HG03521 (cell line): Measurements from ENCODE around the gene STK39.

ENCODE experiments used
- ATAC-seq: cut with Tn5 transposase; IDR thresholded peaks from one replicate; pipeline ENCODE4 v1.9.1; 2021; ENCODE audit warnings: mild to moderate bottlenecking, moderate library complexity; ENCODE audit not compliant: unreplicated experiment

STK39 gene

GRCh38 chr2:168165985-168166901 lies 81.2 kb downstream of the STK39 start:
- no peak for ATAC-seq

DNA sequence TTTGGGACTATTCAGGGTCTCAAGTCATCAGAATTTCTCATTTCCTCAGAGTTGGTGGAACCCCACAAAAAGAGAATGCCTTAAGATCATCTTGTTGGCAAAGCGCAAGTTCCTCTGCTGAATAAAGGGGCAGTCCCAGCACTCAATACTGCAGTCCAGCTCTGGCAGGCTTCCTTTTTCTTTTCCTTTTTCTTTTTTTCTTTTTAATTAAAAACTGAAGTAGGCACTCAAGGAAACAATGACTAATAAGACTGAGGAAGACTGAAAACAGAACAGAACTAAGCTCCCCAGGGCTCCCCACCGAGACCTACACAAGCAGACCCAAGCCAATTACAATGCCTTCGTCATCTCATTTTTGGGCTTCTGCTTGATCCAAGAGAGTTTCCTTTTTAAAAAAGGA lies 82.0 kb downstream of the STK39 start:
- ATAC-seq = no peak

- no peak for ATAC-seq
Measured at GRCh38 chr2:168160897-168161296, 86.5 kb downstream of the STK39 start.

- ATAC-seq = no peak
Measured at GRCh38 chr2:168159754-168160585, 87.4 kb downstream of the STK39 start.

DNA sequence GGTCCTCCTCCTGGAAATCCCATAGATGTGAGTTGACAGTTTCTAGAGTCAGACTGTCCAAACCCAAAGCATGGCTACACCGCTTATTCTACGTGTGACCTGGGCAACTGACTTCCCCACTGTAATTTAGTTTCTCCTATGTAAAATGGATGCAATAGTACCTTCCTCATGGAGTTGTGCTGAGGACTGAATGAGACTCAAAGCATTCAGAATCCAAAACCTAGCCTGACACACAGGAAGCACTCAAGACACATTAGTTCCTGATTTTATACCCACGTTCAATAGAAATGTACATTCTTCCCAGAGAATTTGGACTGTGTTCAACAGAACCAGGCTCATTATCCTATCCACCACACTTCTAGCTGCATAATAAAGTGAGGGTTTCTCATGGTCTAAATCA lies 88.8 kb downstream of the STK39 start:
- ATAC-seq = no peak

DNA sequence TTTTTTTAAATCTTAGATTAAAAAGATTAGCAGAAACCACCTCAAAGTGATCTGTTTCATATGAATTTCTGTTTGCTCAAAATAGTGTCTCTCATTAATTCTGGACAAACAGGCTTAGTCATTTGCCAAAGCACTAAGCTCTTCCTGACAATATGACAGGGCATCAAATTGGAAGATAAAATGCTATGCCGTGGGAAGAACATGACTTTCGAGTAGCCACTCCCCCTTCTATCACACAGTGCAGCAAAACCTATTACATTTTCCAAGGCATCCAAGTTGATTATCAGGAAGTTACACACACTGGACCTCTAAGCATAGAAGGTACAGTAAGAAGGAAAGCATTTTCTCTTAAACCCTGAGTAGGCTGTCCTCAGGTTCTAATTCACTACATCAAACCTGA lies 89.5 kb downstream of the STK39 start:
- no peak for ATAC-seq

DNA sequence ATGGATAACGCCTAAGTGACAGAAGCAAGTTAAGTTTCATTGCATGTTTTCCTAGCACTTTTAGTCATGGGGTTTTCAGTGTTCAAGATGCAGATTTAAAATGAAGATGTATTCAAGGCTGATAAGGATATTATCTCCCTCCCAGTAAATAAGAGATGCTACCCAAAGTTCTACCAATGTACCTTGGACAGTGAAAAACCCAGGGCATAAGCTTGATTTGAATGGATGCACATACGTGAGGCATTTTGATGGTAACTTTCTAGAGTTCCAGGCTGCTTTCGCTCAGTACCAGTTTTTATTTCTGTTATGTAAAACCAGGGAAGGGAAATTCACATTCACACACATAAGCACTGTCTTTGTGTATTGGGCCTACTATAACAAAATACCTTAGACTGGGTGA lies 90.3 kb downstream of the STK39 start:
- ATAC-seq = no peak

- no peak for ATAC-seq
Measured at GRCh38 chr2:168156661-168157060, 90.7 kb downstream of the STK39 start.

DNA sequence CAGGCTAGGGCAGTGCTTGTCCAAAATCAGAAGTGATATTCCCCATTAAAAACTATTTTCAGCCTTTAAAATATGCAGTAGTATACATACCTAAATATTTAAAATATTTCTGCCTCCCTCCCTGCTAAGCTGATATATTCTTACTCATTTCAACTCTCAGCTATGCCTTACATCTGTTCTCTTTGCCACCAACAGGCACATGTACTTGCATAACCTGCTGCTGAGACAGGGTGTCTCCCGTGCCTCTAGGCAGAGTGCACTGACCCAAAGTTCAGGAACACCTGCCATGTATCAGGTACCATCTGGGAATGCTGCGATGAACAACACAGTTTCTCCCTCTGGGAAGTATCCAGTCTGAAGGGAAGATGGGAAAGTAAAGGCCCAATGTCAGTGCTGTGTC lies 91.7 kb downstream of the STK39 start:
- no peak for ATAC-seq

GRCh38 chr2:168155046-168155445 lies 92.3 kb downstream of the STK39 start:
- ATAC-seq = no peak

DNA sequence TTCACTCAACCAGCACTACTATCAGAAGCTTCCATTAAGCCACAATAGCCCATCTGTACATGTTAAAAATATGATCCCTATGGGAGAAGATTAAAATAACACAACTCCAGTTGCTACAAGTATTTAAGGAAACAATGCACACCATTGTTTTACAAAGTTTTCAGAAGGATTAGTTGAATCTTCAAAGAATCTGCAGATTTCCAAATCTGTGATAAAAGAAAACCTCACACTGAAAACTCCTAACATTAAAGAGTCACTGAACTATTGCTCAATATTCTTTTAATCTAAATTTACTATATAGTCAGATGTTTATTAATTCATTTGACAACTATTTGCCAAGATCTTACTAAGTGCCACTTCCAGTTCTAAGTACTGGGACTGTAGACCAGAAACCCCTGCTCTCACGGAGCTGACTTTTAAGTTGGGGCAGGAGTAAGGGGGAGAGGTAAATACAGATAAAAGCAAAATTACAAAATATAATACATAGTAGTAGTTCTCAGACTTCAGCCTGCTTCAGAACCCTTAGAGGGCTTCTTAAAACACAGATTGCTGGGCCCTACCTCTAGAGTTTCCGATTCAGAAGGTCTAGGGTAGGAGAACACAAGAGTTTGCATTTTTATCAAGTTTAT lies 94.4 kb downstream of the STK39 start:
- no peak for ATAC-seq

DNA sequence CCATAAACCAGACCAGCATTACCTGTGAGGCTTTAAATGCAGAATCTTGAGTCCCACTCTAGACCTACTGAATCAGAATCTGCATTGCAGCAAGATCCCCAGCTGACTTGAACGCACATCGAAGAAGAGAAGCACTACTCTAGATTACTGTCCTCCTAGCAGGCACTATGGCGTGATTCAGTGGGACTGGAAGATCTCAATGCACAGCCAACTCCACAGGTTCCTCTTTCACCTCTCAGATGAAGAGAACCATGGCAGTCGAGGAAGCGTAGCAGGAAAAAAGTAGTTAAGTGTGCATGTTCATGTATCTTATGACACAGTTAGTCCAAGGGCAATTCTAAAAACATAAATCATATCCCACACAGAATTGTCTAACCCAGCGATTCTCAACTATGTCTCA lies 97.4 kb downstream of the STK39 start:
- ATAC-seq = no peak

GRCh38 chr2:168149150-168149974 lies 98.0 kb downstream of the STK39 start:
- ATAC-seq = no peak

DNA sequence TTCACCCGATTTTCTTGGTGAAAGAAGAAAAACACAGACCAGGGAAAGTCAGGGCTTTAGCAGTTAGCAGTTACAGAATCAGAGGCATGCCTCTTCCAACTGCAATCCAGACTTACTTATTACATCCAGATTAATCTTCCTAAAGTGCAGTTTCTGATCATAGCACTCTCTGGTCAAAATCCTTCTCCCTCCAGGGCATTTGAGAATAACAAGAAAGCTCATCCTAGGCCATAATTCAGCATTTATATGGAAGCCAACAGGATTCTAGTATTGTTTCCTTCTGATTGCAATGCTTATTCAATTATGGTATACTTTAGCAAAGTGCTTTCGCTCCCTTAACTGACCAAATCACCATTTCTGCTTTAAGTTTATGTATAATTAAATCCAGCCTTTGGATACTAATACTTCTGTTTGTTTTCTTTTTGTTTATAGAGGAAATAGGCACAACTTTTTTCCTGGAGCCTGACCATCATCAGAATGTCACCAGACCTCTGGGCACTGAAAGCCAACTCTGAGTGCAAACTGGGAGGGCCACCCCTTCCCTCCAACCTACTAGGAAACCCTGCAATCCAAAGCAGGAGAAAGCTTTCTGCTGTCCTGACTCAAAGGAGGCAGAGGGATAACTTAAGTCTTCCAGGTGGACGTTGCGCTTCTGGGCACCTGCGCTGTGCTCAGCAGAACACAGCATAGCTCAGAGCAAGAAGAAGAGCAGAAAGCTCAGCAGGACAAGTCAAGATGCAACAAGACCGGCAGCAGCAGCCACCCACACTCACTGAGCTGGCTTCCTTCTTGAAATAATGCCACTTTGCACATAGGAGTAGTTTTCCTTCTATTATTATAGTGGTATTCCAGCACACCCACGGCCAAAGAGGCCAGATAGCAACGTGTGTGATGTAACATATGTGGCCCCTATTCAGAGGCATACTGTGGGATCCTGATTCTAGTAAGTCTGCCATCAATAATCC lies 99.3 kb downstream of the STK39 start:
- ATAC-seq = no peak

DNA sequence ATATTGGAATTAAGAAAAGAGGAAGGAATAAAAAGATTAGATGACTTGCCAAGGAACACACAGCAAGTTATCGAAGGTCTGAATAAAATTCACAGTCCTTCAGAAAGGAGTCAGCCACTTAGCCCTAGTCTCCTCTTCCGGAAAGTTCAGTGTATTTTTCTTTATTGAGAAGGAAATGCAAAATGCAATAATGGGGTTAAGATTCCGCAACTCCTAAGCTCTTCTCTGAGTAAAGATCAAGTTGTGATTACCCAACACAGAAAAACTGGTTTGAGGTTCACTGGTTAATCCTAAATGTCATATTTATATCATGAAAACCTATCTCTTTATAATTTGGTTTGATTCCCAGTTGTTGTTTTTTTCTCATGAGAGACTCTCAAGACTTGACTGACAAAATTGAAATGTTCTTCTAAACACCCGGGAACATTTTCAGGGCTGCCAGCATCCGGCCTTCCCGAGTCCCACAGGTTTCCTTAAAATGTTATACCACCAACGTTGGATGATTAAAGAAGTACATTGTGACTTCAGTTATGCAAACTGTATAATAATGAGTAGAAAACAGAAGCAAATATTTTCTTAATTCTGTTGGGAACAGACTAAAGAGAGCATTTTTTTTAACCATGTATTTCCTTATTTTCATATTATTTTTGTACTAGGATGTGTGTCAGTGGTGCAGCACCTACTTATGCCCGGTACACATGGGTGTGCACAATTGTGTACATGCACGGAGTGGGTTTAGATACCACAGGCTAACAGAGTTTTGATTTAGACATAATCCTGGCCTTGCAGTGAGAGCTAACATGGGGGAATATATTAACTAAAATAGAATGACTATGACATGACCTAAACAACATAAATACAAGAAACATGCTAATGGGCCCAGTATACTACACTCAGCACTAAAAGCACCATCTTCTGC lies 100.2 kb downstream of the STK39 start:
- ATAC-seq = no peak

GRCh38 chr2:168145426-168146310 lies 101.7 kb downstream of the STK39 start:
- no peak for ATAC-seq

GRCh38 chr2:168145011-168145410 lies 102.4 kb downstream of the STK39 start:
- ATAC-seq = no peak
